H54 (cell line): ENCODE measurements around the gene CCL20.

Experiments
- DNase-seq: peaks from one replicate; pipeline ENCODE4 v3.0.0; 2011; ENCODE audit warnings: low spot score, mixed read lengths; ENCODE audit not compliant: insufficient read length
- FAIRE-seq: peaks from 3 replicates; lab custom pipeline; 2011; peaks lifted over from hg19 to GRCh38; lab: Jason Lieb, UNC
- POLR2A ChIP-seq: IDR thresholded peaks from 2 replicates; pipeline ENCODE4 v1.6.1; 2011; ENCODE audit warnings: low read depth, mild to moderate bottlenecking, low read length

CCL20 gene

DNA sequence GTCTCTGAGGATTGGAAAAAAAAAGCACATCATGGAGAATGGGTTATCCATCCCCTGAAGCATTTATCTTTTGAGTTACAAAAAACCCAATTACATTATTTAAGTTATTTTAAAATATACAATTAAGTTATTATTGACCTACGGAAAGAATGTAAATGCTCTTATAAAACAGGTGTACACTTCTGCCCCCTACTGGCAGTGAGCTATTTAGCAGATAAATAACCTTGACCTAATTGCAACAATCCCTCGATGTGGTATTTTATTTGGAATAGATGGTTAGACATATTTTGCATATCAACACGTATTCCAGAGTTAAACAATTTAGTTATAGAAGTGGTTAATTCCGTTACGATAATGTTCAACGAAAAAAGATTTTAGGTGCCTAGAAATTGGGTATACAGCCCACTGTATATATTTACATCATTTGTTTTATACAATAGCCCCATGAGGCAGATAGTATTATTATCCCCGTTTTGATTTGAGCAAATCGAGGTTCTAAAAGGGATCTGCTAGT is 48.6 kb downstream of the CCL20 start:
- FAIRE-seq: no peak
- DNase-seq: no peak
- TF ChIP-seq POLR2A: no peak

DNA sequence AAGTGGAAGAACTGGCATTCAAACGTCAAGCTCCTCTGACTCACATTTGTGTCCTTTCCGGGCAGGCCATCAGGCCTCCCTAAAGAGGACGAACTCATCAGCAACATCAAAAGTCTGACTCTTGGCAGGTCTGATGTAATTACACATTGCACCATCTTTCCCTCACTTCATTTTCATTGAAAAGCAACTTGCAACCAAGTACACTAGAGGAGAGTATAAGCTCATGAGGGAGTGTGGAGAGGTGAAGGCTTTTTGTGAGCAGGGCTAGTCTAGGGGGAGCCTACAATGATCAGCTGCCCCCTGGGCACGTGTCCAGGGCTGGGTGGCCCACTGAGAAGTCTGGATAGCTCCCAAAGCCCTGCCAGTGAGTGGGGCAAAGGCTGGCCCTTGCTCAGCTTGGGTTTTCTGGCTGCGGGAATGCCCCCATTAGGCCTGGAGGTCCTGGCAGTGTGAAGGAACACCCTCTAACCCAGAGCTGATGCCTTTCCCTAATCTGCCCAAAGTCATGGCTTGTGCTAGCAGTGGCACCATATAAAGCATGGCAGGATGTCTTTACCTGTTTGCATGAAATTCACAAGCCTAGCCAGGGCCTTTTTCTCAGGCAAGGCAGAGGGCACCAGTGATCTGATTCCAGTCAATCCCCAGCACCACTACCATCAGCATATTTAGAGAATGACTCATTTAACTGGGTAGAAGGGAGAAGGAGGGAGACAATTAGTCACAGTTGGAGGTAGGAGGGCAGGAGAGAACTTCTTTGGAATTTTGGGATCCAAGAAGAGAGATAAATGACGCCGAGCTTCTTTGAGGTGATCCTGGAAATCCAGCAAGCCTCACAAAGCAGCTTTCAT is 49.3 kb downstream of the CCL20 start:
- DNase-seq: peak; percentile 92
- peak; percentile 96 for FAIRE-seq
- TF ChIP-seq POLR2A: no peak

DNA sequence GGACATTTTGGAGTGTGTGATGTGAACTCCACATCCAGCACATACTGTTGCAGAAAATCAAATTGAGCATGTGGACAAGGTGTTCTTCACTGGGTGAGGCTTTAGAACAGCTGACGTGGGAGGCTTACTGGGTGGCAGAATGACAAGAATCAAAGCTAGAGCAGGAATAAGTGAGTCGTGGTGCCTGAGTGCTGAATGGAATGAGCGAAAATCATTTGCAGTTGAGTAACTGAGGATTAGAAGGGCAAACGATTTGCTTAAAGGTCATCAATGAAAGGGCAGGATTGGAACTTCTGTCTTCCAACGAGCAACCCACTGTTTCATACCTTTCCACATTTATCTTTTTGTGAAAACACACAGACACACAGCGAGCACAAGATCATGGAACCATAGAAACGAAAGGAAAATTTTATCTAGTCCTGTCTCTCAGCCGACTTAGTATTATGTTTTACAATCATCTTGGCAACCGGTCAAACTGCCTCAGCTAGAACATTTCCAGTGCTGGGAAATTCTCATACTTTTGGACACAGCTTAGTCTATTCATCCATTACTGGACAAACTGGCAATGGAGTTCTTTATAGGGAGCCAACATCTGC is 50.6 kb downstream of the CCL20 start:
- no peak for FAIRE-seq
- no peak for DNase-seq
- TF ChIP-seq POLR2A: no peak

DNA sequence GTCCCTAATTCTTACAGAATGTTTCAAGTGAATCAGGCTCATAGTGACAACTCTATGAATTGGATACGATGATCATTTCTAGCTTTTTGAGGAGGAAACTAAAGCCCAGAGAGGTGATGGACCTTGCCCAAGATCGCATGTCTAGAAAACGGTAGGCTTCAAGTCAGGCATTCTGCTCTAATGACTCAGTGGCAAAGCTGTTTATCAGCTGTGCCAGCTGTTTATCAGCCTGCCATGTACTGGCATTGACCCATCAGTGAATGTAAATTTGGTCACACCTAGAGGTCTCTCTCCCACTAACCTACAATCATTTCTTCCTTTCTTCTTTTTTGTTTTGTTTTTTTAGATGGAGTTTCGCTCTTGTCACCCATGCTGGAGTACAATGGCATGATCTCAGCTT is 51.6 kb downstream of the CCL20 start:
- FAIRE-seq (no peak), DNase-seq (no peak)
- no peak for TF ChIP-seq POLR2A
